Liver (tissue), 9 donors: ENCODE data around the gene LRRC4. TPM values are rescaled to one million over a fixed set of nuclear protein-coding genes. Genes with fewer than 3 reads are reported as not detected.

ENCODE experiments used
- DNase-seq: peaks from one replicate; pipeline ENCODE4 v3.0.0-alpha.2; 2017; ENCODE audit warnings: low spot score
- H3K27ac ChIP-seq, 2 donors: one replicate each; pipeline ENCODE4 v1.7.0; 2013; ENCODE audit warnings: inconsistent platforms in 2 of 2, low read length in 2 of 2, control low read depth in 1 of 2, low read depth in 1 of 2, mild to moderate bottlenecking in 1 of 2
- H3K27me3 ChIP-seq, 4 donors: one replicate each; pipeline versions ENCODE4 v1.6.1 to v1.7.0; 2013; ENCODE audit warnings: low read length in 3 of 4, inconsistent platforms in 1 of 4, mild to moderate bottlenecking in 1 of 4, moderate library complexity in 1 of 4; ENCODE audit not compliant: control insufficient read depth in 4 of 4, insufficient read depth in 4 of 4
- H3K36me3 ChIP-seq, 4 donors: one replicate each; pipeline versions ENCODE4 v1.6.1 to v1.7.0; 2013; ENCODE audit warnings: low read length in 3 of 4, mild to moderate bottlenecking in 3 of 4, low read depth in 1 of 4, moderate library complexity in 1 of 4; ENCODE audit not compliant: control insufficient read depth in 4 of 4, insufficient read depth in 3 of 4
- H3K4me1 ChIP-seq, 4 donors: one replicate each; pipeline versions ENCODE4 v1.6.1 to v1.7.0; 2013; ENCODE audit warnings: low read length in 3 of 4, mild to moderate bottlenecking in 3 of 4, moderate library complexity in 1 of 4; ENCODE audit not compliant: control insufficient read depth in 4 of 4, insufficient read depth in 4 of 4
- H3K4me3 ChIP-seq, 3 donors: one replicate each; pipeline versions ENCODE4 v1.6.1 to v1.7.0; 2013; ENCODE audit warnings: low read length in 3 of 3, control low read depth in 1 of 3, low read depth in 1 of 3, mild to moderate bottlenecking in 1 of 3
- H3K9ac ChIP-seq, 2 donors: one replicate each; pipeline ENCODE4 v1.7.0; 2013; ENCODE audit warnings: low read length in 2 of 2, mild to moderate bottlenecking in 2 of 2, moderate library complexity in 2 of 2, control low read depth in 1 of 2, low read depth in 1 of 2
- H3K9me3 ChIP-seq, 4 donors: one replicate each; pipeline versions ENCODE4 v1.6.1 to v1.7.0; 2013; ENCODE audit warnings: low read length in 3 of 4; ENCODE audit not compliant: control insufficient read depth in 4 of 4
- ATF3 ChIP-seq: IDR thresholded peaks from 2 replicates; pipeline ENCODE4 v1.6.1; 2016; ENCODE audit warnings: antibody characterized with exemption
- FOXA2 ChIP-seq: IDR thresholded peaks from 2 replicates; pipeline ENCODE4 v1.6.1; 2016; ENCODE audit warnings: antibody characterized with exemption
- GABPA ChIP-seq, 2 donors: IDR thresholded peaks in 1 of 2; conservative IDR thresholded peaks in 1 of 2; 2 replicates each; pipeline ENCODE4 v1.6.1; 2016; ENCODE audit warnings: antibody characterized with exemption in 2 of 2, mild to moderate bottlenecking in 1 of 2, moderate library complexity in 1 of 2
- HNF4A ChIP-seq, 2 donors: conservative IDR thresholded peaks; 2 replicates each; pipeline ENCODE4 v1.6.1; 2016; ENCODE audit warnings: antibody characterized with exemption in 2 of 2, mild to moderate bottlenecking in 2 of 2
- HNF4G ChIP-seq: IDR thresholded peaks from 2 replicates; pipeline ENCODE4 v1.6.1; 2016; ENCODE audit warnings: antibody characterized with exemption
- JUND ChIP-seq, 2 donors: IDR thresholded peaks; 2 replicates each; pipeline ENCODE4 v1.6.1; 2016; ENCODE audit warnings: antibody characterized with exemption in 2 of 2
- NR2F2 ChIP-seq: IDR thresholded peaks from 2 replicates; pipeline ENCODE4 v1.6.1; 2016; ENCODE audit warnings: antibody characterized with exemption
- RAD21 ChIP-seq, 2 donors: IDR thresholded peaks; 2 replicates each; pipeline ENCODE4 v1.6.1; 2016; ENCODE audit warnings: antibody characterized with exemption in 2 of 2, mild to moderate bottlenecking in 2 of 2
- SP1 ChIP-seq: IDR thresholded peaks from 2 replicates; pipeline ENCODE4 v1.6.1; 2018; ENCODE audit warnings: antibody characterized with exemption, mild to moderate bottlenecking
- YY1 ChIP-seq: IDR thresholded peaks from 2 replicates; pipeline ENCODE4 v1.6.1; 2016; ENCODE audit warnings: antibody characterized with exemption, mild to moderate bottlenecking
- ZBTB33 ChIP-seq: IDR thresholded peaks from 2 replicates; pipeline ENCODE4 v1.6.1; 2016; ENCODE audit warnings: antibody characterized with exemption
- WGBS: extraction: QIAGEN DNeasy Blood & Tissue Kit; methylation state at CpG from one replicate; pipeline ENCODE4 v1.1.7; 2013; 5-methylcytosine and 5-hydroxymethylcytosine counted together
- polyA plus RNA-seq, 2 donors: library from polyadenylated mRNA; stranded (reverse) in 1 of 2; unstranded in 1 of 2; fragments of 200-250 nt in 1 of 2; fragments of >200 nt in 1 of 2; fragmentation: Nextera tagmentation in 1 of 2; extraction: Ambion mirVana in 1 of 2; gene quantifications; one replicate each; pipeline versions ENCODE4 v1.2.1 to v1.2.3, GENCODE V29; 2013 to 2015
- total RNA-seq, 2 donors: library from RNA; depleted of rRNA; stranded (reverse); fragments of >200 nt; gene quantifications; one replicate each; pipeline ENCODE4 v1.2.3, GENCODE V29; 2014
- TF ChIP-seq, protein P1 (sequence below): IDR thresholded peaks from 2 replicates; pipeline ENCODE4 v1.6.1; 2016; ENCODE audit warnings: antibody characterized with exemption
- TF ChIP-seq, protein P2 (sequence below): IDR thresholded peaks from 2 replicates; pipeline ENCODE4 v1.6.1; 2016; ENCODE audit warnings: antibody characterized with exemption, mild to moderate bottlenecking
- donor health status: healthy.
- donor health status: healthy.
- donor health status: healthy.
- donor health status: healthy.
- donor health status: healthy.

Gene LRRC4
- total and polyA plus RNA-seq, 4 donors: 0.54 to 2.7 (median 1.2) TPM

DNA sequence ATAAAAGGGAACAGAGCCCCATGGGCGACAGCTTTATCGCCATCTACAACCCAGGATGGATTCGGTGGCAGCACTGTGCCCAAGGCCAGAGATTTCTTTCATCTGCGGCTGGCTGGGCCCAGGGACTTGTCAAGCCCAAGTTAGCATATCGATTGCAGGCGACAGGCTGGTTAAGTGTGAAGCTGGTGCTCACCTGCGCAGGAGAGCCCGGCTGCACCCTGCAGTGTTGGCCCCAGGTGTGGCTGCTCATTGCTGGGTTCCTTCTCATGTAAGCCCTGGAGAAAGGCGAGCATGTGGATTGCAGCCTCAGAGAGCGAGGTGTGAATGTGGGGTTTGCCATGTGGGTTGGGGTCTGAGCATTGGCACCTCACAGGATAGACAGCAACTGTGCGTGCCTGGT lies 40.6 kb upstream of the LRRC4 start:
- Histone ChIP-seq H3K4me1 (peaks cover 0 to 10% (median 5%) of the 10 kb centered on the region in 4 donors), H3K27me3 (no peaks in the 10 kb centered on the region), H3K36me3 (peaks cover 0 to 12% (median 4%) of the 10 kb centered on the region in 4 donors), H3K9ac (no peak overlapping the region), H3K27ac (no peak overlapping the region), H3K4me3 (no peak overlapping the region), H3K9me3 (no peaks in the 10 kb centered on the region)
- no peak for DNase-seq
- 98% methylated on average over 11 of the region's 11 CpGs for WGBS
- TF ChIP-seq ATF3 (no peak), GABPA (IDR thresholded peaks at IDR 0.05 in 1 of 2, conservative IDR thresholded peaks at IDR 0.05 in 1 of 2) (no peak), JUND (IDR thresholded peaks at IDR 0.05) (no peak), SP1 (no peak)

DNA sequence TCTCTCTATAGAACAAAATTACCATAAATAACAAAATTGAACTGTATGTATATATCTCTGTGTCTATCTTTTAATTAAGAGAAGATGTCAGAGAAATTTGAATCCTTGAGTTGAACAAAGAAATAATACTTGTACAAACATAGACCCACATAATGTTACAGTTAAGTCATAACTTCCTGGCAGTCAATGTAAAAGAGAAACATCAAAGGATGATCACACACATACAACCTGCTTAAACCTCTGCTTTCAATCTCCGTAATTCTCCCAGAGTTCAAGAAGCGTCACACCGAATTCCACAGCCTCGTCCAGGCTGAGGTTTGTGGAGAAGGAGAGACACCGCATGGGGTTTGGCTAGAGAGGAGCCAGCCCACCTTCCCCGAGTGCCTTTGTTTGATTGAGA lies 40.1 kb upstream of the LRRC4 start:
- TF ChIP-seq, protein P1, sequence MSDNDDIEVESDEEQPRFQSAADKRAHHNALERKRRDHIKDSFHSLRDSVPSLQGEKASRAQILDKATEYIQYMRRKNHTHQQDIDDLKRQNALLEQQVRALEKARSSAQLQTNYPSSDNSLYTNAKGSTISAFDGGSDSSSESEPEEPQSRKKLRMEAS: no peak
- TF ChIP-seq HNF4G (no peak), GABPA (IDR thresholded peaks at IDR 0.05 in 1 of 2, conservative IDR thresholded peaks at IDR 0.05 in 1 of 2) (no peak), NR2F2 (no peak)
- H3K27ac ChIP-seq: no peak overlapping the region
- peaks cover 0 to 5% (median 1%) of the 10 kb centered on the region in 4 donors for H3K4me1 ChIP-seq
- H3K4me3 ChIP-seq: no peak overlapping the region
- no peaks in the 10 kb centered on the region for H3K27me3 ChIP-seq
- H3K9ac ChIP-seq: no peak overlapping the region
- H3K9me3 ChIP-seq: no peaks in the 10 kb centered on the region
- DNase-seq: no peak
- whole genome bisulfite sequencing: 93% methylated on average over 6 of the region's 6 CpGs
- H3K36me3 ChIP-seq: peaks cover 0 to 12% (median 3%) of the 10 kb centered on the region in 4 donors

DNA sequence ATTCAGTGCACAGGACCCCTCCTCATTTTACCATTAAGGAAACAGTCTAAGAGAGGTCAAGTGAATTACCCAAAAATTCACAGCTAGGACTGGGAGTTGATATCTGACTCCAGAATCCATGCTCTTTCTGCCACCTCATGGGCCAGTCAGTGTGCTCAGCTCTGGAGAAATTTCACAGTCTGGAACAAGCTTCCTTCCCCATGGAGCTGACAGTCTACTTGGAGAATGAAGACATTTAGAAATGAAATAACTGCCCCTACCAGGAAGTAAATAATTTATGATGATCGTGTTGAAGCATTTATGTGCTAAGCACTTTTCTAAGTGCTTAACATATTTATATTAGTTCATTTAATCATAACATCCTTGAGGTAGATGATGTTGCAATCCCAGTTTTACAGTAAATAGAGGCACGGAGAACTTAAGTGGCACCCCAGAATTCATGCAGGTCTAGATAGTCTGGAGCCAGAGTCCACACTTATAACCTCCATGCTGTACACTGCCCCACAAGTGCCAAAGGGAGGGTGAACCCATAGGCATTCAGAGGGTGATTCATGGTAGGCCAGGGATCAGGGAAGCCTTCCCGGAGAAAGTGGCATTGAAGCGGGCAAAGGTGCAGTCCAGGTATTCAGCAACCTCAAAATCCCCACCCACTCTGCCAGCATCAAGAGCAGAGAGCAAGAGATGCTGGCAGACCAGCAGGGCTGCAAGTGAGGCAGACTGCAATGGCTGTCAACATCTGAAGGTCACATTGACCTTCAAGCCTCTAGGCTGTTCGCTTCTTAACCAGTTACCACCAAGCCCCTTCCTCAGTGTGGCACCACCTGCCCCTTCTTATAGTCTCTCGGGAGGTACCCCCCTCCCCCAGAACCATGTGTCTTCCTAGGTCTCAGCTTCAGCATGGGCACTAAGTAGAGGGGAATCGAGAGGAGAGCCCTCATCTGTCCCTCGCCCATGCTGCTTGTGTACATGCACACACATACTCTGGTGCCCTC lies 38.4 kb upstream of the LRRC4 start:
- no peak overlapping the region for H3K9ac ChIP-seq
- H3K4me3 ChIP-seq: no peak overlapping the region
- TF ChIP-seq FOXA2 (no peak), RAD21 (IDR thresholded peaks at IDR 0.05) (no peak), HNF4A (conservative IDR thresholded peaks at IDR 0.05) (no peak), YY1 (no peak), ZBTB33 (no peak), ATF3 (no peak), NR2F2 (no peak), GABPA (IDR thresholded peaks at IDR 0.05 in 1 of 2, conservative IDR thresholded peaks at IDR 0.05 in 1 of 2) (no peak), HNF4G (no peak)
- TF ChIP-seq, protein P2, sequence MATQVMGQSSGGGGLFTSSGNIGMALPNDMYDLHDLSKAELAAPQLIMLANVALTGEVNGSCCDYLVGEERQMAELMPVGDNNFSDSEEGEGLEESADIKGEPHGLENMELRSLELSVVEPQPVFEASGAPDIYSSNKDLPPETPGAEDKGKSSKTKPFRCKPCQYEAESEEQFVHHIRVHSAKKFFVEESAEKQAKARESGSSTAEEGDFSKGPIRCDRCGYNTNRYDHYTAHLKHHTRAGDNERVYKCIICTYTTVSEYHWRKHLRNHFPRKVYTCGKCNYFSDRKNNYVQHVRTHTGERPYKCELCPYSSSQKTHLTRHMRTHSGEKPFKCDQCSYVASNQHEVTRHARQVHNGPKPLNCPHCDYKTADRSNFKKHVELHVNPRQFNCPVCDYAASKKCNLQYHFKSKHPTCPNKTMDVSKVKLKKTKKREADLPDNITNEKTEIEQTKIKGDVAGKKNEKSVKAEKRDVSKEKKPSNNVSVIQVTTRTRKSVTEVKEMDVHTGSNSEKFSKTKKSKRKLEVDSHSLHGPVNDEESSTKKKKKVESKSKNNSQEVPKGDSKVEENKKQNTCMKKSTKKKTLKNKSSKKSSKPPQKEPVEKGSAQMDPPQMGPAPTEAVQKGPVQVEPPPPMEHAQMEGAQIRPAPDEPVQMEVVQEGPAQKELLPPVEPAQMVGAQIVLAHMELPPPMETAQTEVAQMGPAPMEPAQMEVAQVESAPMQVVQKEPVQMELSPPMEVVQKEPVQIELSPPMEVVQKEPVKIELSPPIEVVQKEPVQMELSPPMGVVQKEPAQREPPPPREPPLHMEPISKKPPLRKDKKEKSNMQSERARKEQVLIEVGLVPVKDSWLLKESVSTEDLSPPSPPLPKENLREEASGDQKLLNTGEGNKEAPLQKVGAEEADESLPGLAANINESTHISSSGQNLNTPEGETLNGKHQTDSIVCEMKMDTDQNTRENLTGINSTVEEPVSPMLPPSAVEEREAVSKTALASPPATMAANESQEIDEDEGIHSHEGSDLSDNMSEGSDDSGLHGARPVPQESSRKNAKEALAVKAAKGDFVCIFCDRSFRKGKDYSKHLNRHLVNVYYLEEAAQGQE: no peak
- TF ChIP-seq, protein P1: no peak
- no peaks in the 10 kb centered on the region for H3K4me1 ChIP-seq
- peaks cover 0 to 13% (median 3%) of the 10 kb centered on the region in 4 donors for H3K36me3 ChIP-seq
- WGBS: 95% methylated on average over 8 of the region's 8 CpGs
- no peaks in the 10 kb centered on the region for H3K9me3 ChIP-seq
- no peaks in the 10 kb centered on the region for H3K27me3 ChIP-seq
- DNase-seq: no peak
- H3K27ac ChIP-seq: no peak overlapping the region
